Left ventricle myocardium inferior (tissue), 1 donor: ENCODE data around the gene STK11IP. TPM values are rescaled to one million over a fixed set of nuclear protein-coding genes. Genes with fewer than 3 reads are reported as not detected.

Source experiments
- DNase-seq: peaks from one replicate; pipeline ENCODE4 v3.0.0-alpha.2; 2020
- H3K27ac ChIP-seq: fragments of 200-600 bp; replicated peaks from 2 replicates; pipeline ENCODE4 v1.8.0; 2021
- H3K27me3 ChIP-seq: fragments of 200-600 bp; 2 replicates; pipeline ENCODE4 v1.8.0; 2021; ENCODE audit warnings: low read depth
- H3K36me3 ChIP-seq: fragments of 200-600 bp; 2 replicates; pipeline ENCODE4 v1.8.0; 2021
- H3K4me1 ChIP-seq: fragments of 200-600 bp; 2 replicates; pipeline ENCODE4 v1.8.0; 2021
- H3K4me3 ChIP-seq: fragments of 200-600 bp; 2 replicates; pipeline ENCODE4 v1.8.0; 2021; ENCODE audit warnings: mild to moderate bottlenecking, moderate library complexity
- H3K9me3 ChIP-seq: fragments of 200-600 bp; replicated peaks from 2 replicates; pipeline ENCODE4 v1.8.0; 2021
- CTCF ChIP-seq: fragments of 200-600 bp; IDR thresholded peaks from 2 replicates; pipeline ENCODE4 v1.8.0; 2021; ENCODE audit warnings: antibody characterized with exemption, mild to moderate bottlenecking, borderline replicate concordance
- intact Hi-C: fragments of 100-400 bp; cut with micrococcal nuclease; formaldehyde crosslinking; loops from one replicate; pipeline ENCODE4 v1.11.0; 2022
- total RNA-seq: library from RNA; stranded (reverse); fragmentation: NEBNext Ultra II Directional; extraction: Animal tissue kit (Norgen Biotek cat#: 25700); gene quantifications from one replicate; pipeline ENCODE4 v1.2.1, GENCODE V29; 2021
- donor health status: DM: no; HTN: yes; CAD: no; lungs with severe emphysema.

The STK11IP gene
- total RNA-seq, 1 donor from 2014 or later, result 15.9 TPM

GRCh38 chr2:219566640-219567039 lies 31.0 kb upstream of the STK11IP start:
- H3K4me3 ChIP-seq, result no peak overlapping the region
- no peaks in the 10 kb centered on the region for H3K9me3 ChIP-seq
- H3K36me3 ChIP-seq, result peaks cover 47% of the 10 kb centered on the region
- peaks cover 41% of the 10 kb centered on the region for H3K4me1 ChIP-seq
- TF ChIP-seq CTCF, result no peak
- peaks cover 18% of the 10 kb centered on the region for H3K27me3 ChIP-seq
- H3K27ac ChIP-seq, result no peak overlapping the region
- intact Hi-C loops, result no loop called here
- DNase-seq, result no peak

- H3K27ac ChIP-seq, result no peak overlapping the region
- H3K27me3 ChIP-seq, result peaks cover 20% of the 10 kb centered on the region
- no peaks in the 10 kb centered on the region for H3K9me3 ChIP-seq
- H3K36me3 ChIP-seq, result peaks cover 42% of the 10 kb centered on the region
- H3K4me1 ChIP-seq, result peaks cover 38% of the 10 kb centered on the region
- H3K4me3 ChIP-seq, result no peak overlapping the region
- no peak for DNase-seq
- intact Hi-C loops, result no loop called here
- TF ChIP-seq CTCF, result no peak
Measured at GRCh38 chr2:219567131-219567530, 30.5 kb upstream of the STK11IP start.

GRCh38 chr2:219567791-219568361 lies 29.8 kb upstream of the STK11IP start:
- Histone ChIP-seq H3K27me3 (peaks cover 27% of the 10 kb centered on the region), H3K27ac (no peak overlapping the region), H3K4me3 (no peak overlapping the region), H3K4me1 (peaks cover 42% of the 10 kb centered on the region), H3K9me3 (no peaks in the 10 kb centered on the region), H3K36me3 (peaks cover 34% of the 10 kb centered on the region)
- no peak for TF ChIP-seq CTCF
- intact Hi-C loops, result no loop called here
- DNase-seq, result no peak

- no peaks in the 10 kb centered on the region for H3K9me3 ChIP-seq
- intact Hi-C loops, result no loop called here
- H3K27me3 ChIP-seq, result peaks cover 32% of the 10 kb centered on the region
- peaks cover 42% of the 10 kb centered on the region for H3K4me1 ChIP-seq
- no peak for TF ChIP-seq CTCF
- DNase-seq, result no peak
- no peak overlapping the region for H3K27ac ChIP-seq
- no peak overlapping the region for H3K4me3 ChIP-seq
- H3K36me3 ChIP-seq, result peaks cover 23% of the 10 kb centered on the region
Measured at GRCh38 chr2:219569041-219569440, 28.6 kb upstream of the STK11IP start.

- Histone ChIP-seq H3K27ac (peak overlapping the region; percentile 93), H3K4me1 (peaks cover 40% of the 10 kb centered on the region), H3K27me3 (peaks cover 35% of the 10 kb centered on the region), H3K4me3 (peak overlapping the region; percentile 79), H3K36me3 (peaks cover 17% of the 10 kb centered on the region), H3K9me3 (no peaks in the 10 kb centered on the region)
- intact Hi-C loops, result no loop called here
- TF ChIP-seq CTCF, result no peak
- DNase-seq, result no peak
Measured at GRCh38 chr2:219569635-219570034, 28.0 kb upstream of the STK11IP start.
